Hippocampal formation (tissue), 2 donors: Measurements from ENCODE around the gene ARL2BP.

Experiments used
- DNase-seq, 2 donors: peaks; one replicate each; lab custom pipeline; 2025; lab: John Stamatoyannopoulos, UW

Gene ARL2BP

DNA sequence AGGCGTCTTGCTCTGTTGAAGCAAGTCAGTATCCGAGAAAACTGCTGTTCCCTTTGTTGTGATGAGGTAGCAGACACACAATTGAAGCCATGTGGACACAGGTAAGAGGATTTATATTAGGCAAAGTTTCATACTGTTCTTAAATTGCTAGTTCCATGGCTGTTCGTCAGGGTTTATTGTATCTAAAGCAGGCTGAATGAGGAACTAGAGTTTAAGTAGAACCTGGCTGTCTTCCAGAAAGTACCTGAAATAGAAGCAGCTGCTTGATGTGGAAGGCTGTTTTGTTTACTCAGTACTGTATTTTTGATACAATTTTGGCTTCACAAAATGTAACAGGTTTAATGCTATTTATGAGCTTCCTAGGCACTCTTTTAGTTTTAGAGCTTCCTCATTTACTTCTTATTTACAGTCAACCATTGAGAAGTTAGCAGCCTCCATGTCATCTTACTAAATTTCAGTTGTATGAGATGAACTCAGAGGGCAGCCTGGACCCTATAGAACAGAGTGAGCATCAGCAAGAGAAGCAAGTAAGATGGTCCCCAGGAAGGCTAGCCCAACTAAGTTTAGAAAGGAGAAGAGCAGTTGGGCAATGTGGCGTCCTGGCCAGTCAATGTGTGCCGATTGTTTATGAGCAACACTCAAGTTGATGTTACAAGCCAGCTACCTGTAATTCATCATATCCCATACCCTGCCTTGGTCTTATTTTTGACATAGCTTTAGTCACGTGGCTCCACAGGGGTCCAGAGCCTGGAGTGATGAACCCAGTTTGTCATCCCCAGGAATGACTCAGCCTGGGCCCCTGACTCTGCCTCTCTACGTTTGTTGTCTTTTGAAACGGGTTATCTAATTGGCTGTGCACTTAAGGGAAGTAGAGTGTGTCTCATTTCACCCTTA, 9.7 kb upstream of the ARL2BP start:
- DNase-seq: no peak

DNA sequence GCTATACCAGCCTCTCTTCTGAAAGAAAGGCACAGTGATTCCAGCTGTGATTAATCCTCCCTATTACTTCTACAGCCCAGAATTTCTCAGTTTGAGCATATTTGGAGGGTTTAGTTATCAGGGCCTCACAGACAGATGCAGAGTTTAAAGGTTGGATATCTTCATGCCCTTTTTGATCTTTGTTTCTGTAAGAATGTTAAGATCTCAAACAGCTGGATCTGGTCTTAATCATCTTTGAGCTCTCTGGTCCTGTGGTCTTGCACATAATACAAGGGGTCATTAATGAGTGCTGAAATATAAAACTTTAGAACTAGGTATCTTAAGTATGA, 9.1 kb upstream of the ARL2BP start:
- DNase-seq: no peak

DNA sequence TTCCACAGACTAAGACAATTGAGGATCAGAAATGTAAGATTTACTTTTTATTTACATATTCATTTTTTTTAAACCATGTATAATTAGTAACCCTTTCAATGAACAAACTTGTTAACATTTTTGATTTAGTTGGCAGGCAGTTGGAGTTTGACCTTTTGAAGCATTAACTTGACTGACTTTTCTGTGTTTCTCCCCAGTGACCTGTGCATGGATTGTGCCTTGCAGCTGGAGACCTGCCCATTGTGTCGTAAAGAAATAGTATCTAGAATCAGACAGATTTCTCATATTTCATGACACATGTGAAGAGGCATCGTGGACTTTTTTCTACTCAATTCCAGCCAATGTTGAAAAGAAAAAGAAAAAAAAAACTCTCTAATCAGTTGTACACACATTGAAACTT, 6.4 kb upstream of the ARL2BP start:
- no peak for DNase-seq

DNA sequence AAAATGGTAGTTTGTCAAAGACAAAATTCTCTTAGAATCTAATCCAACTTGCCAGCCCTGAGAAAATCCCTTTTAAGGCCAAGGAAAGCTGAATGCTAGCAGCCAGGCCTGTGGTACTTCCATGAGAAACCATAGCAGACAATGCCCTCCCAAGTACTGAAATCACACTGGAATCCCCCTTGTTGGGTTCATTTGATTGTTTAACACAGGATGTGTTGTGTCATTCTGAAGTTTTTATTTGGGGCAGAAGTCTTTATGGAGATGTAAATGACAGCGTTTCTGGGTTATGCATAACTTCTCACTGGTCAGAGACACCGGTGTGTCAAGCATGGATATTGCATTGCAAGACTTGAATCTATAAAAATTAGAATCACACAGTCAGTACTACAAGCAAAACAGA, 6.0 kb upstream of the ARL2BP start:
- no peak for DNase-seq

DNA sequence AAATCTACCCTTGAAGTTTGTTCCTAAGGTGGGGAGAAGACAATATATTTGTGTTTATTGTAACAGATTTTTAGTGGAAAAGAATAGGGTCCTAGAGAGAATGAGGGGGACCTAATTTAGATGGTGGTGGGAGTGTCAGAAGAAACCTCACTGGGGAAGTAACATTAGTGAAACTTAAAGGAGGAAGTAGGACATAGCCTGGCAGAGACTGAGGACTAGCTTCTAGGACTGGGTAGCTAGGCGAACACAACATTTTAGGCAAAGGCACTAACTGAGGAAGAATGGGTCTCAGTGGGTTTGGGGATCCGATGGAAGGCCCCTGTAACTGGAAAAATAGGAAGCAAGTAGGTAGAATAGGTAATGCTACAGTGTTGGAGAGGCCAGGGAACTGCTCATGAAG, 4.2 kb upstream of the ARL2BP start:
- no peak for DNase-seq

DNA sequence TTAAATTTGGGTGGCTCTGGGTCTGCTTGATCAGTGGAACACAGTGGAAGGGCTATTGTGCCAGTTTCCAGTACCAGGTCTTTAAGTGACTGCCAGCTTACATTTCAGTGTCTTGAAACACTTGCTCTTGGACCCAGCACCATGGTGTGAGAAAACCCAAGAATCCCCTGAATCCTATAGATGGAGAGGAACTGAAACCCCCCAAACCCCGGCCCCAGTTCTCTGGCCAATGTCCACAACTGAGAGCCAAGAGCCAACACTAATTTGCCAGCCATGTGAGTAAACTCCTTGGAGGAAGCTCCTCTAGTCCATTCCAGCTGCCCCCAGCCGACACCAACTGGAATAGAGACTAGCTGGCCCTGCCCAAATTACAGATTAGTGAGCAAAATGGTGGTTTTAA, 2.4 kb upstream of the ARL2BP start:
- DNase-seq: no peak

DNA sequence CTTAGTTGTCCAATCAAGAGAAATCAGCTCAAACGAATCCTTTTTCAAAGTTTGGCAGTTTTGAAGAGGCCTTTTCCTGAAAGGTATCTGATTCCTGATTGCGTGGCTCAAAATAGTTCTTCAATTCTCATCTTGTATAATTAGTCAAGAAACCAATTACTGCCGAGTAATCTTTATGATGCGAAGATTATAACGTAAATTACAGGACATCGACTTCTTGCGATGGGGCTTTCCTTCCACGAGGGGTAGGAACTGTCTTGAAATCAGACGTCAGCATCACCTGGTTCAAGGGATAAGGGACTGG, 644 bp upstream of the ARL2BP start:
- no peak for DNase-seq

DNA sequence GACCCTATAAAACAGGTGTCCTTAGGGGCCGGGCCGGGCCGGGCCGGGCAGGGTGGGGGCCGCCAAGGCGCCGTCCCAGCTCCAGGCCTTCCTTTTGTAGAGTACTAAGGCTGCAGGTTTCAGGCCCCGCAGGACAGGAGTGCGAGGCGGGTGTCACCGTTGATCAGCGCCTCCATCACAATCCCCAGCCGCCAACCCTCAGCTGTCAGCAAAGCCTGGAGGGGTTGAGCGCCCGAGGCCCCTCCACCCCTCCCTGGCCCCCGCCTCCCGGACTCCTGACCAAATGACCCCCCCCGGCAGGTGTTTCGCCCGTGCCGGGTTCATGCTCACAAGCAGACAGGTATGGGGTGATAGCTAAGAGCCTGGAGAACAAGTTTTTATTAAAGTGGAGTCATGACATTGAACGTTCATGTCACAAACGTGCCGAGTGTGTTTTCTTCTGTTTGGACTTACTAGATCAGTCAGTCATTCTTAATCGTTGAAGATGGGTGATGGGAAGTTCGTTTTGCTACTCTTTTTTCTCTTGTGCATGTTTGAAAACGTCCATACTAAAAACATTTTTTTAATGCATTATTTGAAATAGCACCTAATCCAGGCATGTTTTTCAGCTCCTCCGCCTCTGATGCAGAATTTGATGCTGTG, 534 bp downstream of the ARL2BP start:
- DNase-seq: no peak

DNA sequence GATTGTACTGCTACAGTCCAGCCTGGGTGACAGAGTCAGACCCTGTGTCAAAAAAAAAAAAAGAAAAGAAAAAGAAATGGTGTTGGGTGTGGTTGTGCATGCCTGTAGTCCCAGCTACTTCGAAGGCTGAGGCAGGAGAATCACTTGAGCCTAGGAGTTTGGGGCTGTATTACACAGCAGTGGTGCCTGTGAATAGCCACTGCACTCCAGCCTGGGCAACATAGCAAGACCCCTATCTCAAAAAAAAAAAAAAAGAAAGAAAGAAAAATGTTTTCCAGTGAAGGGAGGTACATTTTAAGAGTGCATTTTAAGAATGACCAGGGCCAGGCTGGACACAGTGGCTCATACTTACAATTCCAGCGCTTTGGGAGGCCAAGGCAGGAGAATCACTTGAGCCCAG, 6.3 kb downstream of the ARL2BP start:
- no peak for DNase-seq

DNA sequence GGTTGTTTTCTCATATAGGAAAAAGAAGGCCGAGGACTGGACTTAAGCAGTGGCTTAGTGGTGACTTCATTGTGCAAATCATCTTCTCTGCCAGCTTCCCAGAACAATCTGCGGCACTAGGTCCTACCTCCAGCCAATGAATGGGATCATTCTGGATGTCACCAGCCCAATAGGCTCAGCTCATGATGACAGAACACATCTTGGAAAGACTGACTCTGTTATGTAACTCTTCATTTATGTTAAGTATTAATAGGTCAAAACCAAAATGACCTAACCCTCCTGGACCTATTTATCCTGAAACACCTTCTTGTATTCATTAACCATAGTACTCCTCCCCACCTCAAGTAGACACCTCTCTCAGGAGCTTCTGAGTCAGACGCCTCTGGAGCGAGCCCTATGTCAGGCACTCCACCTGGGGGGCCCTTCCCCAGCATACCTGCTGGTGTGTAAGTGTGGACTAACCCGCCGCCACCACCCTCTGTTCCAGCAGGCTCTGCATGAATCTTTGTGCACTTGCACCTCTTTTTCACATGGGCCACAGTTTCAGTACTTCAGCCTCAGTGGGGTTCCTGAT, 7.2 kb downstream of the ARL2BP start:
- DNase-seq: no peak

DNA sequence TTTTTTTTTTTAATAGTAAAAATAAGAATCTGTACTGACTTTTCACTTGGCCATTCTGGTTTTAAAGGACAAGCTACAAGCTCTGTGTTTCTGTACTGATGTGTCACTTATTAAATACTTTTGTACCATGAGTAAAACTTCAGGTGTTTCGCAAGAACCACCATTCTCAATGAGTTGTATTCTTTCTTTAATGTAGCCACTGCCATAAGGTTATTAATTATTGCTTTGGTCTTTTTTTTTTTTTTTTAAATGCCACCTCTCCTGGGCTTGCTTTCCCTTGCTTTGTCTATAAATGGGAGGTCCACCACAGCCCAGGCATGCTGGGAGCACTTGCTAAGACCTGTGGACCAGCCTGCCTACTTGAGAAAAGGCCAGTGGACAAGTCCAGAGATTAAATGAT, 8.4 kb downstream of the ARL2BP start:
- DNase-seq: no peak

DNA sequence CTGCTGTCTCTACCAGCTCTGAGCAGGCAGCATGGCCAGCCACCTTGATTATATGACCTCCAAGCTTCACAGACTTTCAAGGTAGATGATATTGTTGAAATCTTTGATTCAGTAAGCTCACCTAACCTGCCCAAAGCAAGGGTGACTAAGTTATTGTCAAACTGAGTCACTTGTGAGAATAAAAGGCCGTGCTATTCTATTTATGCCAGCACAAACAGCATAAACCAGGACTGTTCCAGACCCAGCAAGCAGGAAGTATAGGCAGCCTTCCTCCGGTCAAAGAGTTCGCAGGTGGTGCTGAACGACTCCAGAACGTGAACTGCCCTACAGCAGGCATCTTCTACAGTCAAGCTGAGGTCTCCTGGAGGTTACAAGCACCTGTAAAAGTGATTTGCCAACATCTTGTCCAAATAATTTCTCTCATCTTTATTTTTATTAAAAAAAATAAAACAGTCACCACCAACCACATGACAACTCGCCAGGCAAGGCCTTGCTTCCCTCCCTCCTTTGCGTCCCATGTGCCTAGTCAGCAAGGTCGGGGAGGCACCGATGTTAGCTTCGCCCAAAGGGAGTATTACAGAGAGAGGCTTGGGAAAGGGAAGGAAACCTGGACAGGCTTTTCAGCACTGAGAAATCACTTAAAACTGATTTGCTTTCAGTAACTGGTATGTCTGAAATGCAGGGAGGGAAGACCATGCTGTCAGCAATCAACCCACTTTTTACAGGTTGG, 10.8 kb downstream of the ARL2BP start:
- no peak for DNase-seq

DNA sequence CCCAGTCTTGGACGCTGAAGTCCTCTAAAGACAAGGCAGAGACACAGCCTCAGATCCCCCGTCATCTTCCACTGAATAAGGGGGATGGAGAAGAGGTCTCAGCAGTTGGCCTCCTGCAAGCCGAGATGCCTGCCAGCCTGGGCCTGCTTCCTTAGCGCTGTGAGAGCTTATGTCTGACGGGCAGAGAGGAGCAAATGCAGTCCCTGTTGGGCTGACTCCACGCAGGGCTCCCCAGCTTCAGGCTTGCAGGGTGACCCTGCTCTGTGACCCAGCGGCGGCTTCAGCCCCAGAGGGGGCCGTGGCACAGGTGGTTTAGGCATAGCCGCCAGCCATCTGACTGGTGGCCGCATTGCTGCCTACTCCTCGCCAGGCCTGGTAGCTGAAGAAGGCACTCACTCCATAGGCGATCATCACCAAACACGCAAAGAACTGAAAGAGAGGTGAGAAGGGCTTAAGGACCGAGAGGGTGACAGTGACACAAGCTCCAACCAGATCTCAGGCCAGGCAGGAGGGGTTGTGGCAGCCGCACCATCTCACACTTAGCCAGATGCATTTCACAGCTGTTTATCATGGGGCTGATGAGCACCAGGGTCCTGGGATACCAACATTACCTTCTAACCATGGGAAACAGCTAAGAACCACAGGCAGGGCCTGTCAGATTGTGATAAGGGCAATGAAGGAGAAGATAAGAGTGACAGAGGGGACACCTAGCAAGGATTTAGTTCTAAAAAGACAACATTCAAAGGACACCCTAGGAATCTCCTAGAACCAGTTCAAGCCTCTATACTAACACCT, 11.7 kb downstream of the ARL2BP start:
- no peak for DNase-seq

DNA sequence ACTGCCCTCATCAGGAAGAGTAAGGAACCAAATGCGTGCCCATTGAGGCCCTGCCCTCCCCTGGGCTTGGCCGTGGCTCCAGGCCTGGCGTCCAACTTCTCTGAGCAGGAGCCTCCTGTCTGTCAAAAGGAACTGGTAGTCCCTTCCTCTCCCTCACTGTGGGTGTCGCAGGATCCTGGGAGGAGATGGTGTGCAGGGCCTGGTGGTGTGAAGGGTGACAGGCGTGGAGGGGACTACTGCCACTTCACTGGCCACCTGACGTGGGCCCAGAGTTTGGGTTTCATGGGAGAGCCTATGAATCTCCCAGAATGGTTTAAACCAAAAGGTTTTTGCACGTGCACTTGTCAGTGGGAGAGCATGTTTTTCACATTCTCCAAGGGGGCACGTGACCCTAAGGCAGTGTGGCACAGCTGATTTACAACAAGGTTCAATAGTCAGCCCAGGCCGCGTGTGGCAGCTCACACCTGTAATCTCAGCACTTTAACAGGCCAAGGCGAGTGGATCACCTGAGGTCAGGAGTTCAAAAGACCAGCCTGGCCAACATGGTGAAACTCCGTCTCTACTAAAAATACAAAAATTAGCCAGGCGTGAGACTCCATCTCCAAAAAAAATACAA, 12.5 kb downstream of the ARL2BP start:
- no peak for DNase-seq

DNA sequence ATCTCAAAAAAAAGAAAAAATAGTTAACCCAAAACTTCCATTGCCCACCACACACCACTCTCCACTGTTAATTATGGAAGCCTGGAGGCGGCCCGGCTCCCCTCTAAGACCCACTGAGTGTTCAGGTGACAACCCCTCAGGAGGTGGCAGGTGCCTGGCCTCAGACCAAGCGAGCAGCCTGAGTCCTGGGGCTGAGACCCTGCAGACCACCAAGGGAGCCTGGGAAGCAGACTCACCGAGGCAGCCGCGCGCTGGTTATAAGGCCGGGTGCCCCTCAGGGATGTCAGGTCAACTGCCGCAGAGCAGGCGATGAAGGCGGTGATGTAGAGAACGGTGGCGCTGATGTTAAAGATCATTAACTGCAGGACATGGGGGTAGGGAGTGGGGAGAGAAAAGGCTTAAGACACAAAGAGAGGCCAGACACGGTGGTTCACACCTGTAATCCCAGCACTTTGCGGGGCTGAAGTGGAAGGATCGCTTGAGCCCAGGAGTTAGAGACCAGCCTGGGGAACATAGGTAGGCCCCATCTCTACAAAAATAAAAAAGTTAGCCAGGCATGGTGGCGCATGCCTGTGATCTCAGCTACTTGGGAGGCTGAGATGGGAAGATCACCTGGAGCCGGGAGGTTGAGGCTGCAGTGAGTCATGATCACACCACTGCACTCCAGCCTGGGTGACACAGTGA, 13.3 kb downstream of the ARL2BP start:
- DNase-seq: no peak

DNA sequence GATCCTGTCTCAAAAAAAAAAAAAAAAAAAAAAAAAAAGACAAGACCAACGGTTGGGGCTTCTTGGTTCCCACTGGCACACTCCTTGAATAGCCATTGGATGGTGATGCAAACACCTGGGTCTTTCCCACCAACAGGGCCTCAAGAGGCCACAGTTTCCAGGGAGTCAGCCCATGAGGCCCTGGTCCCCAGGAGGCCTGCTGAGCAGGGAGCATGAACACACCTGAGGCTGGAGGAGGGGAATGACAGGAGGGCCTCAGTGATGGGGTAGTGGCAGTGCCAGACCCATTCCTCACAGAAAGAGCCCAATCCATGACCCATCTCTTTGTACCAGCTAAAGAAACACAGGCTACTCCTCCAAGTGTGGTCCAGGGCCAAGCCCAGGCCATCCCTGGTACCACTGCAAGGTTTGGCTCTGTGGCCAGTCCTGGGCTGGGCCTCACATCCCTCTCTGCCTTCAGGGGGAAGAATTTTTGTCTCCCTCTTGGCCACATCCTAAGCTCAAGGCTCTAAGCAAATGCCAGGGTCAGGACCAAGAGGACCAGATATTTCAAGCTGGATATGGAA, 13.9 kb downstream of the ARL2BP start:
- no peak for DNase-seq

DNA sequence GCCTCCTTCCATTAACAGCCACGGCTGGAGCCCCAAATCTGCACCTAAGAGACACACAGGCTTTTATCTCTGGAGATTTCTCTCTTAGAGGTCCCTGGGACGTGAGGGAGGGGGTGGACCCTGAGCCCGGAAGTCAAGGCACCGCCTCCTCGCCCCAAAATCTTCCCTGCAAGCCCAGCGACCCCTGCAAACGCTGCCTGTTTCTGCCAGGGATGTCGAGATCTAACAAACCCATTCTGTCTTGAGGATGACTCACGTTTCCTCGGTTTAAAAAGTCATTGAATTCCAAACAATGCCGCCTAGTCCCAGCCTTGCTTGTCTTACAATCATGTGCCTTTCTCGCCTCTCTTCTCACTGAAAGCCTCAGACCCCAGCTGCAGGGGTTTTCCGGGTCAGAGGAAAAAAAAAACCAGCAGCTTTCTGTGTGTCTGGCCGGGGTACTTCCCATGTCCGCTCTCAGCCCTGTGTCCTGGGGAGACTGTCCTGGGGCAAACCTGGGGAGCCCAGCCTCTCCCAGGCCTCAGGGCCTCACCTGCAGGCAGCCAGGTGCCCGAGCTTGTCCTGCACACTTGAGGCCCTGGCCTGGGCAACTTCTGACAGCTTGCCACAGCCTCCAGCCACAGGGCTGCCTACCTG, 15.4 kb downstream of the ARL2BP start:
- DNase-seq: peak; percentile 59 to 78

DNA sequence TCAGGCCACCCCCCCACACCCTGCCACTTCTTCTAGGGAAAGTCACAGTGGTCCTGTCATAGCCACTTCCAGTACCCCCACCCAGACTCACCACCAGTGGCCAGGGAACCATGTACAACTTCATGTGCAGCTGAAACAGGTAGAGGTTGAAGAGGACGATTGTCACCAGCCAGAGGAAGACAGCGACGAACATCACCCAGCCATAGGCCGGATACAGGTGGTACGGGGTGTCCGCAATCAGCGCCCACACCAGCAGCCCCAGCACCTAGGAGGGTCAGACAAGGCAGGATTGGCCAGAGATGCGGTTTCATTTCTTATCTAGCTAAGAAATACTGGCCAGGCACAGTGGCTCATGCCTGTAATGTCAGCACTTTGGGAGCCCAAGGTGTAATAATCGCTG, 16.7 kb downstream of the ARL2BP start:
- DNase-seq: no peak

DNA sequence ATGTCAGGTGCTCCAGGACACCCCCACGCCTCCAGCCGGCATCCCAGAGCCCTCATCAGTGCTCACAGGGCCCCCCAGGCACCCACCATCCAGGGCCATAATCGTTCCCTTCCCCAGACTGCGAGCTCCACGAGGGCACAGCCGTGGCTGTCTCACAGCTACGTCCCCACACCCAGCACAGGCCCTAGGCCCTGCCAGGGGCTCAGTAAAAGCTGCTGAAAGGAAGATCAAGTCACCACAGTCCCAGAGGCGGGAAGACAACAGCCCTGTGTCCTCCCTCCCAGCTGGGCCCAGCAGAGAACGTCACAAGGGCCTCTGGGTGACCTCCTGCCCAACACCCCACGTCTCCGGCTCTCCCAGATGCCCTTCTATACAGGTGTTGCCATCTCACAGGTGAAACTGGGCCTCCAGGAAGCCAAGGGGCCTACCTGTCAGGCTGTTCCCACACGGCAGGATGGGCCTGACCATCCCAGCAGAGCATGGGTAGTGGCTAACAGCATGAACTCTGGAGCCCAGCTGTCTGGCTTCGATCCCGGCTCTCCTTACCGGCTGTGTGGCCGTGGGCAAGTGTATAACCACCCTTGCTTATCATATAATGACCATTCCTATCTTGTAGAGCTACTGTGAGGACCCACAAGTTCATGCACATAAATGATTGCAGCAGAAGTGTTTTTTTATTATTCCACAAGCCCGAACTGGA, 17.9 kb downstream of the ARL2BP start:
- peak; percentile 38 to 57 for DNase-seq
